Memory B cell (primary cell): ENCODE data around the gene SAMD8.

Source experiments
- ATAC-seq: fragments of 150-1000 bp; cut with Tn5 transposase; 2 replicates; pipeline ENCODE4 v1.10.0; 2021; ENCODE audit warnings: low read depth, mild to moderate bottlenecking, moderate library complexity
- DNase-seq, 2 donors: peaks; one replicate each; pipeline ENCODE4 v3.0.0; 2022; ENCODE audit warnings: low spot score in 2 of 2
- H3K27ac Mint-ChIP-seq: one replicate; pipeline ENCODE4 v1.8.0; 2022; ENCODE audit warnings: mild to moderate bottlenecking, moderate library complexity, mixed read lengths
- H3K27me3 Mint-ChIP-seq: one replicate; pipeline ENCODE4 v1.8.0; 2022; ENCODE audit warnings: mixed read lengths
- H3K36me3 Mint-ChIP-seq: one replicate; pipeline ENCODE4 v1.8.0; 2022; ENCODE audit warnings: mild to moderate bottlenecking, mixed read lengths
- H3K4me1 Mint-ChIP-seq: one replicate; pipeline ENCODE4 v1.8.0; 2022; ENCODE audit warnings: mixed read lengths
- H3K4me3 Mint-ChIP-seq: one replicate; pipeline ENCODE4 v1.8.0; 2022; ENCODE audit warnings: mild to moderate bottlenecking, moderate library complexity, mixed read lengths
- H3K9me3 Mint-ChIP-seq: one replicate; pipeline ENCODE4 v1.8.0; 2022; ENCODE audit warnings: mixed read lengths

The SAMD8 gene

DNA sequence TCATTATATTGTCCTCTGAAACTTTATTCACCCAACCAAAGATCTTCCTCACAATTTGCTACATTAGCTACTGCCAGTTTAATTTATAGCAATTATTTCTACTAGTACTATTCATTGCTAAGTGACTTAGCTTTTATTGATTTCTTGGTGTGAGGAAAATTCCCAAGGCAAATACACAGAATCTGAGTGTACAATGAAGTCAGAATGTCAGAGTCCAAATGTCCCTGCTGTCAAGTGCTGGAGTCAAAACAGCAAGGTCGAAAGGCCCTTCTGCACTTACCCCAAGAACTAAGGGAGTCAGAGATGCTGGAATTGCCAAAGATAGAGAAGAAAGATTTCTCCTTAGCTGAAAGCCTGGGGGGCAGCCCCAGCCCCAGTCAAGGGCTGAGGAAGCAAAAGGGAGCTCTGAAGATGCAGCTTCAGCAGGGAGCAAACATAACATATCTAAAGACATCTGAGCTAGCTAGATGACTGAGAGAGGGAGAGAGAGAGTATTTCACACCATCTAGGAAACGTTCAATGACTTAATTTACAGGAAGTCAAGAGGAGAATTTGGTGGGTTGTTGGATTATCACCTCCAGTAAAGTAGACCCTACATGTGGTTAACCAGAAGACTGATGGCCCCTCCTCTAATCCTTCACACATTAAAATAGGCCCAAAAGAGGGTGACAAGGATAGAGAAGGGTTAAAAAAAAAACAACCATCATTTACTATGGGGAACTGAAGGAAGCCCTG is 36.6 kb upstream of the SAMD8 start:
- Mint-ChIP-seq H3K9me3 (no peaks in the 10 kb centered on the region), H3K4me3 (no peak overlapping the region), H3K4me1 (no peaks in the 10 kb centered on the region), H3K36me3 (no peaks in the 10 kb centered on the region), H3K27ac (no peak overlapping the region), H3K27me3 (peaks cover 1% of the 10 kb centered on the region)
- ATAC-seq (no peak), DNase-seq (no peak)

DNA sequence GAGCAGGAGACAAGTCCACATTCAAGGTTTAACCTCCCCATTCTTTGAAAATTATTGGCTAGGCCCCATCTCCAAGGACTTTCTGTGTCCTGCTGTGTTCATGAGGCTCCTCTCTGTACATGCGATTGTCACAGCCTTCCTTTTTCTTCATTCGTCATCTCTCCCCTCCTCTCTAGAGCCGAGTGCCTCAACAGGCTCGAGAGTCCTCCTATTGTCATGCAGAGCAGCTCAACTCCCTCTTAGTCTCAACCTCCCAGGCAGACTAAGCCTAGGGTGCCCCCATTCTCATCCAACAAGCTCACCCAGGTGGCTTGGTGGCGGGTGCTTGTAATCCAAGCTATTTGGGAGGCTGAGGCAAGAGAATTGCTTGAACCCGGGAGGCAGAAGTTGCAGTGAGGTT is 35.1 kb upstream of the SAMD8 start:
- no peak for DNase-seq
- Mint-ChIP-seq H3K36me3 (no peaks in the 10 kb centered on the region), H3K4me1 (no peaks in the 10 kb centered on the region), H3K27ac (no peak overlapping the region), H3K4me3 (no peak overlapping the region), H3K27me3 (peaks cover 1% of the 10 kb centered on the region), H3K9me3 (peaks cover 2% of the 10 kb centered on the region)
- no peak for ATAC-seq

DNA sequence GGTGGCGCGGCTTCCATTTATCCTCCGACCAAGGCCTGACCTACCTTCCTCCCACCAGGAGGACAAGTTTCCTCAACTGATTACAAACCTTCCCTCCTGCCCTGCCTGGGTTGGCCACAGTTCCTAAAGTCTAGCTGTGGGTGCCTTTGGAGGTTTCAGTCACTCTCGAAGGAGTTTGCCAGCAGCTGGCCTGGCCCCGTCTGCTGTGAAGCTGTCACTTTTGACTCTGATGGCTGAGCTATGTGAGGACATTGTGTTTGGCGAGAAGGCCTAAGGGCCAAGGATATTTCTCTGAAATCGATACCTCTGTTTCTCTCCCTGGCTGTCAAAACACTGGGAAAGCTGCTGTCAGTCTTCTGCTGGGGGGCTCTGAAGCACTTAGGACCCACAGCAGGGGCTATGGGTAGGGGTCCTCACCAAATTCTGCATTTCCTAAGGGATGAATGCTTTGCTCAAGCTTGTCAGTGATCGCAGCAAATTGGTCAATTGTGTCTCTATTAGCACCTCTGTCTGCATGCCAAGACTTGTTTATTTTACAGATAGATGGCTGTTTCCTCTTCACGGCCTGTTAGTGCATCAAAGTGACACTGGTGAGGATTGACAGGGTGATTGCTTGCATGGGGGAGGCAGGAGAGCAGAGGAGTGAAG is 31.9 kb upstream of the SAMD8 start:
- peaks cover 7% of the 10 kb centered on the region for H3K9me3 Mint-ChIP-seq
- DNase-seq (no peak), ATAC-seq (no peak)
- H3K27ac Mint-ChIP-seq: no peak overlapping the region
- no peaks in the 10 kb centered on the region for H3K4me1 Mint-ChIP-seq
- no peaks in the 10 kb centered on the region for H3K36me3 Mint-ChIP-seq
- peaks cover 1% of the 10 kb centered on the region for H3K27me3 Mint-ChIP-seq
- H3K4me3 Mint-ChIP-seq: no peak overlapping the region

GRCh38 chr10:75080554-75080953 is 30.9 kb upstream of the SAMD8 start:
- no peak for DNase-seq
- Mint-ChIP-seq H3K9me3 (peaks cover 7% of the 10 kb centered on the region), H3K4me1 (no peaks in the 10 kb centered on the region), H3K27ac (no peak overlapping the region), H3K27me3 (peaks cover 1% of the 10 kb centered on the region), H3K36me3 (no peaks in the 10 kb centered on the region), H3K4me3 (no peak overlapping the region)
- ATAC-seq: no peak

DNA sequence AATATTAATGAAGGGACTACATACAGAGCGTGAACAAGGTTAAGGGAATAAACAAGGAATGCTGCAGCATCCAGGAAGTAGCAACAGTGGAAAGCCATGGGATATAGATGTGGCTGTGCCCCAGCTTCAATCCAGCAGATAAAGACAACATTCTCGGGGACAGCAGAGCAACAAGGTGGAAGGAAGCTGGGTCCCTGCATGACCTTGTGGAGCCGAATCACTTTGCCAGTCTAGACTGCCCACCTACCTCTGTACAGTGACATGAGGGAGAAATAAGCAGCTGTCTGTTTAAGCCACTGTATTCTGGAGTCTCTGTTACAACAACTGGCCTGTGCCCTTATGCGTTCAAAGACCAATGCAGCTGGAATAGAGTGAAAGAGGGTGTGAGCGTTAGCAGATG is 30.1 kb upstream of the SAMD8 start:
- Mint-ChIP-seq H3K36me3 (no peaks in the 10 kb centered on the region), H3K4me3 (no peak overlapping the region), H3K9me3 (peaks cover 7% of the 10 kb centered on the region), H3K27ac (no peak overlapping the region), H3K4me1 (no peaks in the 10 kb centered on the region), H3K27me3 (peaks cover 1% of the 10 kb centered on the region)
- DNase-seq: no peak
- ATAC-seq: no peak

- ATAC-seq (no peak), DNase-seq (no peak)
- Mint-ChIP-seq H3K4me1 (no peaks in the 10 kb centered on the region), H3K4me3 (no peak overlapping the region), H3K9me3 (peaks cover 7% of the 10 kb centered on the region), H3K27me3 (peaks cover 4% of the 10 kb centered on the region), H3K27ac (no peak overlapping the region), H3K36me3 (no peaks in the 10 kb centered on the region)
Measured at GRCh38 chr10:75083972-75084833, 27.3 kb upstream of the SAMD8 start.

GRCh38 chr10:75084834-75085384 is 26.5 kb upstream of the SAMD8 start:
- Mint-ChIP-seq H3K36me3 (no peaks in the 10 kb centered on the region), H3K9me3 (peaks cover 7% of the 10 kb centered on the region), H3K4me3 (no peak overlapping the region), H3K27ac (no peak overlapping the region), H3K4me1 (peaks cover 2% of the 10 kb centered on the region), H3K27me3 (peaks cover 2% of the 10 kb centered on the region)
- no peak for ATAC-seq
- no peak for DNase-seq

DNA sequence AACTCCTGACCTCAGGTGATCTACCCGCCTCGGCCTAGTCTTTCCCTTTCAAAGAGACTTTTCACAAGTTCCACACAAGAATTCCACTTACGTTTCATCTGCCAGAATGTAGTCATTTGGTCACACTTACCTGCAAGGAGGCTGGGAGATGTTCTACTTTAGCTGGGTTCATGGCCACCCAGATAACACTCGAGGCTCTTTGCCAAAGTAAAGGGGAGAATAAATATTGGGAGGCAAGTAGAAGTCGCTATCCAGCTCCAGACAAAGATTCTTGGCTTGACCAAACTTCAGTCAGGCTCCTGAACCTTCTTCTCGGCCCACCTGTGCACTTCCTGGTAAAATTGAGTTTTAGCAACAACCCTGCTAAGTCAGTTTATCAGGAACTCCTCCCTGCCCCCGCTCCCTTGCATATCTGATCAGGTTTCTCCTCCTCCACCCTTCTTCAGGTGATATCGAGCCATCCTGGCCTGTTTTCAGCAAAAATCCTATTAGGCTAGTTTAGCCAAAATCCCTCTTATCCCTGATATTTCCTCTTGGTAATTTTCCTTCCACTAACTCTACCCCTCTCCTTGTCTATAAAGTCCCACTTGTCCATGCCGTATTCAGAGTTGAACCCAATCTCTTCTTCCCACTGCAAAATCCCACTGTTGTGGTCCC is 25.1 kb upstream of the SAMD8 start:
- H3K9me3 Mint-ChIP-seq: peaks cover 4% of the 10 kb centered on the region
- H3K4me1 Mint-ChIP-seq: peaks cover 2% of the 10 kb centered on the region
- ATAC-seq (no peak), DNase-seq (no peak)
- peaks cover 2% of the 10 kb centered on the region for H3K27me3 Mint-ChIP-seq
- no peaks in the 10 kb centered on the region for H3K36me3 Mint-ChIP-seq
- H3K4me3 Mint-ChIP-seq: no peak overlapping the region
- no peak overlapping the region for H3K27ac Mint-ChIP-seq

- DNase-seq (no peak), ATAC-seq (no peak)
- Mint-ChIP-seq H3K36me3 (no peaks in the 10 kb centered on the region), H3K4me3 (no peak overlapping the region), H3K27ac (no peak overlapping the region), H3K9me3 (no peaks in the 10 kb centered on the region), H3K27me3 (peaks cover 2% of the 10 kb centered on the region), H3K4me1 (peaks cover 5% of the 10 kb centered on the region)
Measured at GRCh38 chr10:75088640-75089039, 22.8 kb upstream of the SAMD8 start.

DNA sequence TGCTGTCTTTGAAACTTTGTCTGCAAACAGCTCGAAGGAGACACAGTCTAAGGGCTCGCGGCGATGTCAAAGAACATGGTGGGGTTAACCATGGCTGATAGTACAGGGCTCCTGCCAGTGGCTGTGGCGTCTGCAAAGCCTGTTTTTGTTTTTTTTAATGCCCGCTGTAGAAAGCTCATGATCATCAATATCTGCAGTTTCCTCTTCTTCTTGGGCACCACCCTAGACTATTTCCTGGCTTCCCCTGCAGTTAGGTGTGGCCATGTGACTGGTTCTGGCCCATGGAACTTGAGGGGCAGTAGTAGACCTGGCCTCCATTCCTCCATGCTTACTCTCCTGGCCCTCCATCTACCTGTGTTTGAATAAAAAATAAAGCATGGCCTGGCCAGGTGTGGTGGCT is 21.8 kb upstream of the SAMD8 start:
- peaks cover 2% of the 10 kb centered on the region for H3K27me3 Mint-ChIP-seq
- H3K4me3 Mint-ChIP-seq: no peak overlapping the region
- DNase-seq (no peak), ATAC-seq (no peak)
- H3K36me3 Mint-ChIP-seq: no peaks in the 10 kb centered on the region
- no peaks in the 10 kb centered on the region for H3K9me3 Mint-ChIP-seq
- peaks cover 5% of the 10 kb centered on the region for H3K4me1 Mint-ChIP-seq
- H3K27ac Mint-ChIP-seq: no peak overlapping the region

DNA sequence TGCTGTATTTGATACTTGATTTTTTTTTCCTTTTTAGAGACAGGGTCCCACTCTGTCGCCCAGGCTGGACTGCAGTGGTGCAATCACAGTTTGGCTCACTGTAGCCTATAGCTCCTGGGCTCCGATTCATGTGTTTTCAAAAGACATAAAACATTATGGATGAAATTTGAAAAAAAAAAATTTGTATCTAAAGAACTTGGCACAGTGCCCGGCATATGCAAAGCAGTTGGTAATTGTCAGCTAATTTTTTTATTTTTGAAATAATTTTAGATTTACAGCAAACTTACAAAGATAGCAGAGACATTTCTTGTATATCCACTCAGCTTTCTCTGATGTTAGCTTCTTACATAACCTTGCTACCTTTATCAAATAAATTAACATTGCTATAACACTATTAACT is 20.3 kb upstream of the SAMD8 start:
- no peak overlapping the region for H3K4me3 Mint-ChIP-seq
- ATAC-seq (no peak), DNase-seq (no peak)
- no peak overlapping the region for H3K27ac Mint-ChIP-seq
- H3K36me3 Mint-ChIP-seq: no peaks in the 10 kb centered on the region
- no peaks in the 10 kb centered on the region for H3K9me3 Mint-ChIP-seq
- peaks cover 2% of the 10 kb centered on the region for H3K27me3 Mint-ChIP-seq
- peaks cover 5% of the 10 kb centered on the region for H3K4me1 Mint-ChIP-seq

DNA sequence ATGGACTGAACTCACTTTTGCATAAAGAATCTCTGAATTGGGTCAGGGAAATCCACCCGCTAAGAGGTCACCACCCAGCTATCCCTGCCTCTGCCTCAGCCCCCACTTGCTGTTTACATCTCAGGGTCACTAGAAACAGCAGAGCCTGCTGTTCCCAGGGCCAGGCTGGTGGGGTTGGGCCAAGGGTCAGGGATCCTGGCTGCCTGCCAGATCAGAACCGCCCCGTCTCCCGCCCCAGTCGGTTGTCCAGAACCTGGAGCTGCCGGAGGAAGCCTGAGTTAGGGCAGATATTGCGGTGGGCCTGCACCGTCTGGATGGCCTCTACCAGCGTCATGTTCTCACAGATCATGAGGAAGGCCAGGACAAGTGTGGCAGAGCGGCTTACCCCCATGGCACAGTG is 17.0 kb upstream of the SAMD8 start:
- ATAC-seq: no peak
- H3K27me3 Mint-ChIP-seq: no peaks in the 10 kb centered on the region

DNA sequence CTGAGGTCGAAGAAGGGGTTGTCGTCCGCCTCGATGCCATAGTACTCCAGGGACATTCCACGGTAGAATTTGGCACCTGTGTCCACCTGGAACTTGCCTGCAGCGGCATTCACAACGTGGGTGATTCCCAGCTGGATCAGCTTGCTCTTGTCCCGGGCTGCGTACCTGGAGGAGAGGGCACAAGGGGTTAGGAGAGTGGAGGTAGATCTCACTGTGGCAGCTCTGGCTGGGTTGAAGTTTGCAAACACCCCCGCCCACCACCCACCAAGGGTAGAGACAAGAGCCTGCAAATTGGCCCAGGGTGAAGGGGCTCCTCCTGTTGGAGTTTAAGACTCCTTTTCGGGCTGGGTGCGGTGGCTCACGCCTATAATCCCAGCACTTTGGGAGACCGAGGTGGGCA is 15.8 kb upstream of the SAMD8 start:
- Mint-ChIP-seq H3K27me3 (peaks cover under 1% of the 10 kb centered on the region), H3K27ac (no peak overlapping the region), H3K4me3 (no peak overlapping the region), H3K9me3 (no peaks in the 10 kb centered on the region), H3K4me1 (peaks cover 7% of the 10 kb centered on the region), H3K36me3 (no peaks in the 10 kb centered on the region)
- ATAC-seq: no peak
- DNase-seq: no peak

More for the DNA sequence above, 17.0 kb upstream of the SAMD8 start:
- Mint-ChIP-seq H3K27ac (no peak overlapping the region), H3K36me3 (no peaks in the 10 kb centered on the region), H3K4me1 (peaks cover 5% of the 10 kb centered on the region), H3K4me3 (no peak overlapping the region), H3K9me3 (no peaks in the 10 kb centered on the region)
- no peak for DNase-seq

DNA sequence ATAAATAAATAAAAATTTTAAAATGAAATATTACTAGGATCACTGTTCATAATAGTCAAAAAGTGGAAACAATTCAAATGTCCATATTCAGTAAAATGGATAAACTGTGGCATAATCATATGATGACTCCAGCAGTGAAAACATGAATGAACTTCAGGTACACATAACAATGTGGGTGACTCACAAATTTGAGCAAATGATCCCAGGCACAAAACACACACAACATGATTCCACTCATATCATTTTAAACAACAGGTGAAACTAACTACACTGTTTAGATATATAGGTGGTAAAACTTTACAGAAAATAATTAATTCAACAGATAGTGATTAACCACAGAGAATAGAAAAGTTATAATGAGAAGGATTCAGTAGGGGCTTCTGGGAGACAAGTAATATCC is 14.7 kb upstream of the SAMD8 start:
- no peak for DNase-seq
- H3K27me3 Mint-ChIP-seq: peaks cover 2% of the 10 kb centered on the region
- H3K27ac Mint-ChIP-seq: no peak overlapping the region
- H3K4me3 Mint-ChIP-seq: no peak overlapping the region
- H3K9me3 Mint-ChIP-seq: no peaks in the 10 kb centered on the region
- peaks cover 9% of the 10 kb centered on the region for H3K4me1 Mint-ChIP-seq
- H3K36me3 Mint-ChIP-seq: no peaks in the 10 kb centered on the region
- ATAC-seq: no peak
